Gastrocnemius medialis (tissue), 4 donors: Measurements from ENCODE around the gene FAM13A. TPM values are rescaled to one million over a fixed set of nuclear protein-coding genes. Genes with fewer than 3 reads are reported as not detected.
A peak's percentile ranks its signal among the peaks of the same experiment; 100 is the strongest.

Experiments
- ATAC-seq, 2 donors: fragments of 150-250 bp; one replicate each; pipeline ENCODE4 v1.9.1; 2016
- DNase-seq, 2 donors: peaks; one replicate each; pipeline ENCODE4 v3.0.0-alpha.2; 2019
- H3K27ac ChIP-seq, 4 donors: fragments of 200-600 bp; sonication (generic); 1 replicate in 1 of 4; 2 replicates in 3 of 4; pipeline ENCODE4 v1.5.1; 2016 to 2018; ENCODE audit warnings: mild to moderate bottlenecking in 2 of 4, moderate library complexity in 1 of 4
- H3K27me3 ChIP-seq, 3 donors: fragments of 200-600 bp; sonication (generic) in 2 of 3; 1 replicate in 1 of 3; 2 replicates in 2 of 3; pipeline versions ENCODE4 v1.5.1 to v1.6.0; 2016 to 2019; ENCODE audit warnings: mild to moderate bottlenecking in 1 of 3, moderate library complexity in 1 of 3
- H3K36me3 ChIP-seq, 2 donors: fragments of 200-600 bp; sonication (generic) in 1 of 2; one replicate each; pipeline ENCODE4 v1.5.1; 2017 to 2018
- H3K4me1 ChIP-seq, 2 donors: fragments of 200-600 bp; sonication (generic) in 1 of 2; one replicate each; pipeline ENCODE4 v1.5.1; 2016 to 2017; ENCODE audit warnings: mild to moderate bottlenecking in 2 of 2
- H3K4me3 ChIP-seq, 4 donors: fragments of 200-600 bp; sonication (generic) in 3 of 4; 1 replicate in 1 of 4; 2 replicates in 3 of 4; pipeline ENCODE4 v1.5.1; 2016 to 2019; ENCODE audit warnings: mild to moderate bottlenecking in 2 of 4
- H3K9me3 ChIP-seq, 3 donors: fragments of 200-600 bp; sonication (generic) in 2 of 3; 1 replicate in 1 of 3; 2 replicates in 2 of 3; pipeline ENCODE4 v1.5.1; 2016 to 2019
- CTCF ChIP-seq, 5 experiments: fragments of 450-650 bp in 3 of 5; fragments of 200-600 bp in 2 of 5; sonication (generic) in 2 of 5; IDR thresholded peaks in 4 of 5; conservative IDR thresholded peaks in 1 of 5; 1 replicate in 4 of 5; 2 replicates in 1 of 5; pipeline ENCODE4 v1.5.1; 2016 to 2019; ENCODE audit warnings: antibody characterized with exemption in 5 of 5, mild to moderate bottlenecking in 3 of 5, moderate library complexity in 3 of 5
- POLR2A ChIP-seq, 2 donors: fragments of 450-650 bp; IDR thresholded peaks; one replicate each; pipeline ENCODE4 v1.6.1; 2017; ENCODE audit warnings: antibody characterized with exemption in 2 of 2, mild to moderate bottlenecking in 2 of 2, moderate library complexity in 2 of 2
- in situ Hi-C, 4 donors: fragments of 200-750 bp; cut with MboI; loops; one replicate each; pipeline versions ENCODE4 v1.15.0 to v1.8.0; 2017; ENCODE audit warnings: low sequenced_read_pairs in 4 of 4
- intact Hi-C: fragments of 100-400 bp; cut with DNase I; formaldehyde crosslinking; loops from one replicate; pipeline ENCODE4 v1.15.1; 2023; ENCODE audit warnings: low total_unique reads
- total RNA-seq, 4 donors: library from RNA; depleted of rRNA; stranded (reverse); fragments of >200 nt; gene quantifications; one replicate each; pipeline versions ENCODE4 v1.1.0 to v1.2.3, GENCODE V29; 2016

FAM13A gene
- total RNA-seq, 4 donors from 2014 or later = 6.7 to 14.1 (median 11.4) TPM

DNA sequence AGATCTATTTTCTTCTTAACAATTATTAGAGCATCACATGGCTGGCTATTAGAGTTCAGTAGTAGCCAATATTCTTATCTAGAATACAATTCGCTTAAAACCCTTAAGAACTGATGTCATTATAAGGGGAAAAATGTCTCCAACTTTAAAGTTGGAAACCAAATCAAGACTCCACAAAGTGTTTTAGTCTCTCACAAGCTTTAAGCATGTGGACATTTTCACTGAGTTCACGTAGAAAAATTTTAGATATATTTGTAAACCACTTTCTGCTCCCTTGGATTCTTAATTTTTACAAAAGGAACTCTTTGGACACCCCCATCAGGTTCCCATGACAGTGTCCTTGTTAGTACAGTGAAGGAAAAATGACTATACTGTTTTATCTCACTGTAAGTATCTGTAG lies 235.5 kb downstream of the FAM13A start:
- in situ Hi-C loops = no loop called here
- H3K4me1 ChIP-seq = peaks cover 34 to 44% of the 10 kb centered on the region in 2 donors
- H3K9me3 ChIP-seq = no peaks in the 10 kb centered on the region
- H3K27ac ChIP-seq = peak overlapping the region; percentile 21 to 85 (median 84)
- no peaks in the 10 kb centered on the region for H3K36me3 ChIP-seq
- peak overlapping the region; percentile 21 to 65 (median 58) for H3K4me3 ChIP-seq
- DNase-seq (no peak), ATAC-seq (no peak)
- no peak for TF ChIP-seq POLR2A (IDR thresholded peaks at IDR 0.05)
- TF ChIP-seq CTCF (IDR thresholded peaks at IDR 0.05 in 4 of 5, conservative IDR thresholded peaks at IDR 0.05 in 1 of 5) = no peak
- H3K27me3 ChIP-seq = no peaks in the 10 kb centered on the region
- intact Hi-C loops = loop anchor here (5.0 to 10.0 kb wide), 2 partner anchors 86 to 297 kb away; partner anchors contain the start of gene PYURF

GRCh38 chr4:88820698-88821415 lies 236.1 kb downstream of the FAM13A start:
- intact Hi-C loops = loop anchor here (5.0 to 10.0 kb wide), 2 partner anchors 86 to 296 kb away; partner anchors contain the start of gene PYURF
- peaks cover 38 to 44% of the 10 kb centered on the region in 2 donors for H3K4me1 ChIP-seq
- no peak for DNase-seq
- in situ Hi-C loops = no loop called here
- H3K4me3 ChIP-seq = peak overlapping the region; percentile 21 to 65 (median 58)
- TF ChIP-seq POLR2A (IDR thresholded peaks at IDR 0.05) = no peak
- no peak for TF ChIP-seq CTCF (IDR thresholded peaks at IDR 0.05 in 4 of 5, conservative IDR thresholded peaks at IDR 0.05 in 1 of 5)
- H3K9me3 ChIP-seq = no peaks in the 10 kb centered on the region
- H3K36me3 ChIP-seq = no peaks in the 10 kb centered on the region
- peak overlapping the region in 3 of 4 donors; percentile 2 to 85 (median 83) for H3K27ac ChIP-seq
- no peaks in the 10 kb centered on the region for H3K27me3 ChIP-seq
- no peak for ATAC-seq

DNA sequence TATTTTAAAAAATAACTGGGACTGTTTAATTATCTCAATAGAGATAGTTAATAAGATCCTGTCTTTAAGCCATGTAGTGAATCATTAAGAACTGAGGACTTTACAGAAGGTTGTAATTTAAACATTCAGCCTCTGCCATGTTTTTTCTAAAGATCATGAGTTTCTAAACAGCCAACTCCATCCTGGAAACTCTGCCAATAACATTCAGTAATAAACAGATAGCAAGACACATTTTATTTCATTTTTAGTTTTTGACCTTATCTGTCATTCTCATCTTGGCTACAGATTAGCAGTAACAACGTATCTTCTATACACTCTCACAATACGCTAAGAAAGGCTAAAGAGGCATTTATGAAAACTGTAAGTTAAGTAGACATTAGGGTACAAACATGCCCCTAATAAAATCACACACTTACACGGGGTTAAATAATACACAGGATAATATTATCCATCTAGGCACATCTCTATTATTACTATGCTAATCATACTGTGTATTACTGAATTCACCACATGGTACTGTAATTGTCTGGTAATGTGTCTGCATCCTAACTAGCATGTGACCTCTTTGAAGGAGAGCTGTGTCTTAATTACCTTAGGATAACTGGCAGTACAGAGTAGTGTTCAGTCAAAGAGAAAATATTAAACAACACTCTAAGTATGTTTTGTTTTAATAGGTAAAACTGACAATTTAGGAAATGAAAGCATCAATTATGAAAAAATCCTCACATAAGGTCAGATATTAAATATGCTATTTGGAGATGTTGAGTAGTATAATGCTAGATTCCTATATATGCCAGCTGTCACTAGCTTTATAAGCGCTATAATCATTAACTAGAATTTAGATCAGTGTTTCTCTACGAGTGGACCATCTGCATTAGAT lies 236.9 kb downstream of the FAM13A start:
- H3K9me3 ChIP-seq = no peaks in the 10 kb centered on the region
- peak overlapping the region; percentile 21 to 65 (median 58) for H3K4me3 ChIP-seq
- peaks cover 38 to 44% of the 10 kb centered on the region in 2 donors for H3K4me1 ChIP-seq
- ATAC-seq = no peak
- no peaks in the 10 kb centered on the region for H3K36me3 ChIP-seq
- in situ Hi-C loops = loop anchor here (5.0 to 10.0 kb wide), 3 partner anchors 202 to 207 kb away; no protein-coding TSS in a partner anchor
- no peak for DNase-seq
- H3K27ac ChIP-seq = peak overlapping the region in 3 of 4 donors; percentile 15 to 85 (median 83)
- intact Hi-C loops = loop anchor here (5.0 to 10.0 kb wide), 2 partner anchors 87 to 295 kb away; partner anchors contain the start of gene PYURF
- TF ChIP-seq POLR2A (IDR thresholded peaks at IDR 0.05) = no peak
- no peak for TF ChIP-seq CTCF (IDR thresholded peaks at IDR 0.05 in 4 of 5, conservative IDR thresholded peaks at IDR 0.05 in 1 of 5)
- no peaks in the 10 kb centered on the region for H3K27me3 ChIP-seq

GRCh38 chr4:88818631-88819470 lies 238.1 kb downstream of the FAM13A start:
- H3K9me3 ChIP-seq = no peaks in the 10 kb centered on the region
- in situ Hi-C loops = loop anchor here (5.0 to 10.0 kb wide), 3 partner anchors 203 to 208 kb away; no protein-coding TSS in a partner anchor
- intact Hi-C loops = loop anchor here (1.0 kb wide), 1 partner anchor 205 kb away; no protein-coding TSS in a partner anchor
- H3K27me3 ChIP-seq = no peaks in the 10 kb centered on the region
- peak; percentile 17 to 39 for ATAC-seq
- H3K4me3 ChIP-seq = no peak overlapping the region
- peaks cover 46% of the 10 kb centered on the region in 2 donors for H3K4me1 ChIP-seq
- H3K27ac ChIP-seq = peak overlapping the region in 3 of 4 donors; percentile 15 to 85 (median 83)
- no peaks in the 10 kb centered on the region for H3K36me3 ChIP-seq
- DNase-seq = peak in 1 of 2 donors; percentile 38
- TF ChIP-seq CTCF (IDR thresholded peaks at IDR 0.05 in 4 of 5, conservative IDR thresholded peaks at IDR 0.05 in 1 of 5) (peak; percentile 69 to 84 (median 78)), POLR2A (IDR thresholded peaks at IDR 0.05) (no peak)
